HG02870 (cell line): Measurements from ENCODE around the gene IL1F10.

Experiments used
- ATAC-seq: cut with Tn5 transposase; IDR thresholded peaks from one replicate; pipeline ENCODE4 v1.9.1; 2021; ENCODE audit warnings: mild to moderate bottlenecking, moderate library complexity; ENCODE audit not compliant: unreplicated experiment

IL1F10 gene

DNA sequence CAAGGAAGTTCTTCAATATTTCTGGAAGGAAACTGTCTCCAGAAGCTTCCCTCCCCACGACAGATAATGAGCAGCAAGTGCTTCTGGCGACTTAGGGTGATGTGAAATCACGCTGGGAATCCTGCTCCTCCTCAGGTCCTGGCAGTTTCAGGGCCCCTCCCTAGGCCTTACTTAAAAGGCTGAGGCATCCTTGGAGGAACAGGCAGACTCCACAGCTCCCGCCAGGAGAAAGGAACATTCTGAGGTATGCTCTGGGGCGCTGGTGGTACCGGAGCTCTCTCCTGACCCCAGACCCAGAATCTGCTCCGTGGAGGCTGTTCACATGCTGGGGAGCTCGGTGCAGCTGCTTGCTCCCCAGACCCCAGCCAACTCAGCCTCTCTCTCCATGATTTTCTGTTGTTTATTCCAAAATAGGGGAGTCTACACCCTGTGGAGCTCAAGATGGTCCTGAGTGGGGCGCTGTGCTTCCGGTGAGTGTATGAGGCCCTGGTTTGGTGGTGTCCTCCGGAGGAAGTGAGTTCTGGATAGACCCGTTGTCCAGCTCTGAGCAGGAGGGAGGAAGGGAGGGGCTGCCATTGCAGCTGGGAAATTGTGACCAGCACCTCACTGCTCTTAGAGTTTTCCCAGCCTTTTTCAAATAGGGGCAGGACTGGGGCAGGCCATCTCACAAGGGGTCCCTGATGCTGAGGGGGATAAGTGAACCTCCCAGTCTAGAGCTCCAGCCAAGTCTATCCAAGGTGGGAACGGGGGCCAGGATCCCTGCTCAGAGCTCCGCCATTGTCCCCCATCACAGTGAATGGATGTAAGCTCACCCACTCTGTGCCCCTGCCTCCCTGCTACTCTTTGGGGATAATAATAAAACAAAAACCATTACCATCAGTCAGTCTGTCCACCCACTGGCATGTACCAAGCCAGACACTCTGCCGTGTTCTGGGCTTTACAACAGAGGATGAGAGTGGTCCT, 8.5 kb upstream of the IL1F10 start, which contains the start of gene IL36RN:
Gene IL36RN (plus strand): TSS at position 201 of the 963 bp plus-strand sequence. CDS start 241 bp downstream, at position 442.
- no peak for ATAC-seq

DNA sequence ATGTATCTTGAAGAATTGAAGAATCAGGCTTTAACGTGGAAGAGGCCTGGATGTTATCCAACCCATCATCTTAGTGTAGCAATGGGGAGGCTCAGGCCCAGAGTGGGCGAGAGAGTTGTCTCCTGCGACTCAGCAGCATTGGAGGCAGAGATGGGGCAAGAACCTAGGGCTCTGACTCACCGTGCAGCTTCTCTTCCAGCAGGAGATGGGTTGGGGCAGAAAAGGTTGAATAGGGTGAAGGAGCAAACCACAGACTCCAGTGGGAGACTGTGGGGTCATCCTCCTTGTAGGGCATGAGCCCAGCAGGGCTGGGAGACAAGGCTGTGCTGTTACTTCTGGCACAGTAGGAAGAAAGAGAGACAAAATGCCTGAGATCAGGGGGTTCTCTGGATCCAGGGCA, 7.4 kb upstream of the IL1F10 start:
- no peak for ATAC-seq

DNA sequence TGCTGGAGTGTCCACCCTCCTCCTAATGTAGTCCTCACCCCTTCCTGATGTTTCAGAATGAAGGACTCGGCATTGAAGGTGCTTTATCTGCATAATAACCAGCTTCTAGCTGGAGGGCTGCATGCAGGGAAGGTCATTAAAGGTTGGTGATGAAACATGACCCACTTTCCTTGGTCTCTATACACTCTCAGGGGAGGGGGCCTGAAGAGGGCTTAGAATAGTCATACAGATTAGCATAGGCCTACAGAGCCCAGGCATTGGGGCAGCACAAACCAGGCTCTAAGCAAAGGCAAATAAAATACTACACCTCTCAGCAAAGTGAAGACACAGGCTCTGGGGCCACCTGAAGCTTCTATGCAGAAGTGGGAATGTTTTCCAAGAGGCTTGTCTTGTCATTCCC, 7.0 kb upstream of the IL1F10 start:
- ATAC-seq = no peak

DNA sequence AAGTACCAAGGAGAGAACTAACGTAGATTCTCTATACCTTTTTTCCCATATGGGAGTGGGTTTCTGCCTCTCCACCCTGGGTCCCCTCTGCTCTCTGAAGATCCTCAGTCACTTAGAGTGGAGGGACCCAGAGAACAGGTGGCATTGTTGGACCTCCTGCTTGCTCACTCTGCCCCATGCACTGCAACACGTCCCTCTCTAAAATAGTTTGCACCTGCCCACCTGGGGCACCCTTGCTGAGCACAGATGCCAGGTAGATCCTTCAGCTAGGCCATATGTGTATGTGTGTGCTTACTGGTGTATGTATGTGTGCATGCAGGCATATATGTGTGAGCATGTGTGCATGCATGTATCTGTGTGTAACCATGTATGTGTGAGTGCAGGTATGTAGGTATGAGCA, 6.5 kb upstream of the IL1F10 start:
- no peak for ATAC-seq

DNA sequence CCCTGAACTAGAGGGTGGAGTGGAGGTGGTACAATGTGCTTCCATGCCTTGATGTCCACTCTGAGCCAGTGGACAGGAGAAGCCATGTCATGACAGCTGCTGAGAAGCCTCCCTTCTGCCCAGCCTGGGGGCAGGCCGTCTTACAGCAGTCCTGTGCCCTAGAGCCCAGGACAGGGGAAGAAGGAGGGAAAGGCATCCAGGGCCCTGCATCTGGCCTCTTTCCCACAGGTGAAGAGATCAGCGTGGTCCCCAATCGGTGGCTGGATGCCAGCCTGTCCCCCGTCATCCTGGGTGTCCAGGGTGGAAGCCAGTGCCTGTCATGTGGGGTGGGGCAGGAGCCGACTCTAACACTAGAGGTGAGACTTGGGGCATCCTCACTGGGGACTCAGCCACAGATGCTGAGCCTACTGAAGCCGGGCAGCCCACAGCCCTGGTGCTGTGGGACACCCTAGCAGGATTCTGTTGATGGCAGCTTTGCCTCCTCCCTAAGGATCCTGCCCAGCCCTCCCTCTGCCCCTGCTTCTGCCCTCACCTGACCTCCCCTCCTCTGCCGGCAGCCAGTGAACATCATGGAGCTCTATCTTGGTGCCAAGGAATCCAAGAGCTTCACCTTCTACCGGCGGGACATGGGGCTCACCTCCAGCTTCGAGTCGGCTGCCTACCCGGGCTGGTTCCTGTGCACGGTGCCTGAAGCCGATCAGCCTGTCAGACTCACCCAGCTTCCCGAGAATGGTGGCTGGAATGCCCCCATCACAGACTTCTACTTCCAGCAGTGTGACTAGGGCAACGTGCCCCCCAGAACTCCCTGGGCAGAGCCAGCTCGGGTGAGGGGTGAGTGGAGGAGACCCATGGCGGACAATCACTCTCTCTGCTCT, 5.6 kb upstream of the IL1F10 start:
- ATAC-seq = no peak

DNA sequence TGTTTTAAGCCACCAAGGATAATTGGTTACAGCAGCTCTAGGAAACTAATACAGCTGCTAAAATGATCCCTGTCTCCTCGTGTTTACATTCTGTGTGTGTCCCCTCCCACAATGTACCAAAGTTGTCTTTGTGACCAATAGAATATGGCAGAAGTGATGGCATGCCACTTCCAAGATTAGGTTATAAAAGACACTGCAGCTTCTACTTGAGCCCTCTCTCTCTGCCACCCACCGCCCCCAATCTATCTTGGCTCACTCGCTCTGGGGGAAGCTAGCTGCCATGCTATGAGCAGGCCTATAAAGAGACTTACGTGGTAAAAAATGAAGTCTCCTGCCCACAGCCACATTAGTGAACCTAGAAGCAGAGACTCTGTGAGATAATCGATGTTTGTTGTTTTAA, 3.5 kb upstream of the IL1F10 start:
- no peak for ATAC-seq

DNA sequence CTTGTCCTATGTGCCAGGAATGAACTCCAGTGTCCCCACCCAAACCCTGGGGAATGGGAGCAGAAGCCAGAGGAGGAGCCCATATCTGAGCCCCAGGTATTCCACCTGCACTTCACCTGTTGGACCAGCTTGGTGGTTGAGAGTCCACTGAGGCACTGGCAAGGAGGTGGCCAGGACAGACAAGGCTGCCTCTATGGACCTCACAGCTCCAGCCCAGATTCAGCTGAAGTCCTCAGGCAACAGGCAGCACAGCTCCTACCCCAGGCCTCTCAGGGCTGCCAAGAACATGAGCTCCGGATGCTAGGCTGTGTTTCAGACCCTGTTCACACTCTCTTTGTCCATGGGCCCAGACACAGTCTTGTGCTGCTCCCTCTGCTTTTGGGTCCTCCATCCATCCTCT, 2.9 kb upstream of the IL1F10 start:
- no peak for ATAC-seq

DNA sequence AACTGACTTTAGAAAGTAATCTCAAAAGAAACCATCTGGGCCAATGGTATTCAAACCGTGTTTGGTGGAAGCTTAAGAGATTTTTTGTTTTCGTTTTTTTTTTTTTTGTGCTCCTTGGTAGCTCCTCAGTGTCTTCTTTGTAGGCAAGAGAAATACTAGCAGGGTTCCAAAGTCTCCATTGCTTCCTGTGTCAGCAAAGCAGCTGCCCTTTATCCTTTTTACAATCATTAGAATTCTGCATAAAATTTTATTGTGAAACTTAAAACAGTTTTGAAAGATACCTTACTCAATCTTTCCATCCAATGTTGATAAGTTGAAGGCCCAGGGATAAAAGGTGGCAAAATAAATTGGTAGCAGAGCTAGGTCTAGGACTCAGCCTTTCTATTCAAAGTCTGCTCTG, 479 bp downstream of the IL1F10 start:
- no peak for ATAC-seq

DNA sequence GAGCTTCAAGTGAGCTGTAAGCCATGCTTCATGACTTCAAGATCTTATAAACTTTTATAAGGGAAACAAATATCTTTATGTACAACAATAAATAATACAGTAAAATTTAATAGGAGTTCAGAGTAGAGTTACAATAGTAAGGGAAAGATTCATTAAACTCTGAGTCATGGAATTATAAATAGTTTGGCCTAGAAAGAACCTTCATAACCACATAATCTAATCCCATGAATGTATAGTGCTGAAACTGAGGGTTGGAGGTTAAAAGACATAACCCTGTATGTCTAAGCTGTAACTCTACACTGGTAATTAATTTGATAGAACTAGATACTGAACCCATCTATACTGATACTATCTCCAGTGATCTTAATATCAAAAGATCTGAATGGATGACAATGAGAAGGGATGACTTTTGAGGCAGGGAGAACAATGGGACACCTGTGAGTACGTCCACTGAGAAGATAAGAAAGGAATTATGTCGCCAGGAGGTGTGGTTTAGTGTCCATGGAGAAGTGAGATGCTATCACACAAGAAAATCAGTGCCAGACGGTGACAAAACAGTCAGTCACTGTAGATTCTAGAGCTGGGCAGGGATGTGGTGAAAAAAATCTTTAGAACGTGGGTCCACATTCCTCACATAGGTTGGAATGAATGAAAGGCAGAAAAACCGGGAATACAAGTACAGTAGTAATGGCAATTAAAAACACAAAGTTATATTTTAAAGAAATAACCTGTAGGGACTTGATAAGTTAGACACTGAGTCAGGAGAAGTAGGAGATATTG, 1.1 kb downstream of the IL1F10 start:
- ATAC-seq = no peak

DNA sequence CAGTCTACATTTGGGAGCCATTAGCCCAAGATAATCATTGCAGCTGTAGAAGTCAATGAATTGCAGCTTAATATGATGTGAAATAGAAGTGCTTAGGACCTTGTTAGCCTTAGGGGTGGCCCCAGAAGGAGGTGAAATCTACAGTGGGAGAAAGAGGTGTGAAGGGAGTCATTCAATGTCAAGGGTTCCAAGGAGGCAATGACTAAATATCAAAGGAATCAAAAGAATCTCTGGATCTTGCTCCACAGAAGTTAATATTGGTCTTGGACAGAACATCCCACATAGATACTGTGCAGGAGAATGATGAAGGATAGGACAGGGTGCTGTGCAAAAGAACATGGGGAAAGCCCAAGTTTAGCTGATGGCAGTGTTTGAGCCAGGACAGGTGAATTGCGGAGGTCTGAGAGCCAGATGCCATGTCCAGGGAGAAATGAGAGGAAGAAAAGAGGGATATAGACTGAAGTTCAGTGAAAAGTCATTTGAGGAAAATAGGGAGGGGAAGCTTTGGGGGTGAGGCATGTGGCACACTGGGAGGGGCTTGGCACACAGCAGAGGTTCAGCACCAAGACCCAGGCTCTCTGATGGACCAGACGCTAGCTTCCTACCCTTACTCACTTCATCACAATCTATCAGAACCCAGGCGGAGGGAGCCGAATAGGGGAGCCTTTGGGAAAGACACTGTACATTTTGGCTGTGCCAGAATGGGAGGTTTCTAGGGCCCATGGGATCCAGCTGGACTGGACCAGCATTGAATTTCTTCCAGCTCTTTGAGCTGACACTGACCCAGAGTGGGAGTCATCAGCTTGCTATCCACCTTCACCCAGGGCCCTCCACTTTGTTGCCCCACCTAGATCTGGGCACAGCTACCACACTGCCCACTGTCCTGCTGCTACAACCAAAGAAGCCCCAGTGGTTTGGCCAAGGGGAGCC, 2.2 kb downstream of the IL1F10 start:
- no peak for ATAC-seq

DNA sequence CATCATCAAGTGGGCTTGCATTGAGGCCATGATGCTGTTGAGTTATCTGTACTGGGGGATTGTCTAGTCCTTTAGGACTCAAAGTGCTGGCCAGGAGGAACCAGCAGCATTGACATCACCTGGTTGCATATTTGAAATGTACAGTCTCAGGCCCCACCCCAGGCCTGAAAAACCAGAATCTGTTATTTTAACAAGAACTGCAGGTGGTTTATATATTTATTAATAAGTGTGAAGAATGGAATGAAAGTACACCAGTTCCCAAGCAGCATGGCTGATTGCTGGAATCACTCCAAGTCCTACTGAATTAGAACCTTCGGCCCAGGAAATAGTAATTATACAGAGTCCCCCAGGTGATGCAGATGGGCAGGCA, 2.8 kb downstream of the IL1F10 start:
- ATAC-seq = no peak

DNA sequence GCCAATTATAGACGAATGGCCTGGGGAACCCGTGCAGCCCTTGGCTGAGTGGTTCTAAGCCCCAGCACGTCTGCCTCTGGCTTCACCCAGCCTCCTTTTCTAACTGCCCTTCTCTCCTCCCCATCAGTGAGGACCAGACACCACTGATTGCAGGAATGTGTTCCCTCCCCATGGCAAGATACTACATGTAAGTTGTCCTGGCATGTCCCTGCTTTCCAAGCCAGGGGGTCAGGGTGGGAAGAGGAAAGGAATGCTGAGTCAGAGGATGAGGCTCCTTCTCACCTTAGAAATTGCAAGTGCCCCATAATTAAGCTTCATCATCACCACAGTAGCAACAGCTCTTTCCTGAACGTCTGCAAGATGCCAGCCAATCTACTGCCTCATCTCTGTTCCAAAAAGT, 4.8 kb downstream of the IL1F10 start:
- ATAC-seq = no peak

DNA sequence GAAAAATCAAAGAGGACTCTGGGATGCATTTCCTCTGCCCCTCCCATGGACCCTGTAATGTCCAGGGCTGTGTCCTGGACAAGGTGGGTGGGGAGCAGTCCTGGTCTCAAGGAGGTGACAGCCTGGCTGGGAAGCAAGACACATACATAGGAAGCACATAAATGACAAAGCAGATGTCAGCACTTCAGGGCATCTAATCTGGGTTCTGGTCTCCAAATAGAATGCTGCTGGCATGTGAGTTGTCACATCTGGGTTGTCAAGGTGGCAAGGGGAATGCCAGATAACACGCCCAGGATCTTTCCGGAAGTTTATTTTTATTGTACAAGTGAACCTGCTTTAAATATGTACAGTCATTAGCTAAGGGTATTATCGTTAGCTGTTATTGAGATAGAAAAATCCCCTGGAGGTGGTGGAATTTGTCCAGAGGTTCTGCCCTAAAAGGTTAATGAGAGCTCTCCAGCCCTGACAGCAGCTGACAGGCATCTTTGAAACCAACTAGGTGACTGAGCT, 5.6 kb downstream of the IL1F10 start:
- no peak for ATAC-seq

DNA sequence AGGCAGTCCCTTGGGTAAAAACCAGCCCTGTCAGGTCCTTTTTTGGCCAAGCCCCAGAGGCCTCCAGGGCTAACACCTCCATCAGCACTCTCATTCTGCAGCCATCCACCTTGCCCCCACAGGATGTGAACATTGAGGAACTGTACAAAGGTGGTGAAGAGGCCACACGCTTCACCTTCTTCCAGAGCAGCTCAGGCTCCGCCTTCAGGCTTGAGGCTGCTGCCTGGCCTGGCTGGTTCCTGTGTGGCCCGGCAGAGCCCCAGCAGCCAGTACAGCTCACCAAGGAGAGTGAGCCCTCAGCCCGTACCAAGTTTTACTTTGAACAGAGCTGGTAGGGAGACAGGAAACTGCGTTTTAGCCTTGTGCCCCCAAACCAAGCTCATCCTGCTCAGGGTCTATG, 7.3 kb downstream of the IL1F10 start:
- no peak for ATAC-seq

DNA sequence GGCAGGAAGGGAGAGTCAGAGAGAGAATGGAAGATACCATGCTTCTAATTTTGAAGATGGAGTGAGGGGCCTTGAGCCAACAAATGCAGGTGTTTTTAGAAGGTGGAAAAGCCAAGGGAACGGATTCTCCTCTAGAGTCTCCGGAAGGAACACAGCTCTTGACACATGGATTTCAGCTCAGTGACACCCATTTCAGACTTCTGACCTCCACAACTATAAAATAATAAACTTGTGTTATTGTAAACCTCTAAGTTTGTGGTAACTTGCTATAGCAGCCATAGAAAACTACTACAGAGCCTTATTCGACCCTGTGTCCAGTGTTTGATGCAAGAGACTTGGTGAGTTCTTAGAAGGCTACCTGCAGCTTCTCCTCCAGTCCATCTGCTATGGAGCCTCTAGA, 7.8 kb downstream of the IL1F10 start:
- no peak for ATAC-seq

DNA sequence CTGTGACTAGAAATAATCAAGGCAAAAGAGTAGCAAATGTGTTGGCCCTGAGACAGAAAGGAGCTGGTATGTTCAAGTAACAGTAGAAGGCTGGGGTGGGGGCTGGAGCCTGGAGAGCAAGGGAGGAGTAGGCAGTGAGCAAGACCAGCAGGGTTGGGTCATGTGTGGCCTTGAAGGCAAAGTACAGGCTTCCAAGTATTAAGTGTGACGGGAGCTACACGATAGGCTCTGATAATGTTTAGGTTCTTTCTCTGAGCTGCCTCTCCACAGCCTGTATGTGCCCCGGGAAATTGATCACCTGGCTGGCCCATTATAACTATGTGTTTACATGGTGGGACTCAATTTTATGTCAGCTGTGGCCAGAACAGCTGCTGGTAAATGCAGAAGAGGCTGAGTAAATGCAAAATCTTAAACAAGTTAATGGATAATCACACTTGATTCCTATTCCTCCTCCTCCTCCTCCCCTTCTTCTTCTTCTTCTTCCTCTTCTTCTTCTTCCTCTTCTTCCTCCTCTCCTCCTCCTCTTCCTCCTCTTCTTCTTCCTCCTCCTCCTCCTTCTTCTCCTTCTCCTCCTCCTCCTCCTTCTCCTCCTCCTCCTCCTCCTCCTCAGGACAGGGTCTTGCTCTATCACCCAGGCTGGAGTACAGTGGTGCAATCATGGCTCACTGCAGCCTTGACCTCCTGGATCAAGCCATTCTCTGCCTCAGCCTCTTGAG, 9.3 kb downstream of the IL1F10 start:
- ATAC-seq = no peak

DNA sequence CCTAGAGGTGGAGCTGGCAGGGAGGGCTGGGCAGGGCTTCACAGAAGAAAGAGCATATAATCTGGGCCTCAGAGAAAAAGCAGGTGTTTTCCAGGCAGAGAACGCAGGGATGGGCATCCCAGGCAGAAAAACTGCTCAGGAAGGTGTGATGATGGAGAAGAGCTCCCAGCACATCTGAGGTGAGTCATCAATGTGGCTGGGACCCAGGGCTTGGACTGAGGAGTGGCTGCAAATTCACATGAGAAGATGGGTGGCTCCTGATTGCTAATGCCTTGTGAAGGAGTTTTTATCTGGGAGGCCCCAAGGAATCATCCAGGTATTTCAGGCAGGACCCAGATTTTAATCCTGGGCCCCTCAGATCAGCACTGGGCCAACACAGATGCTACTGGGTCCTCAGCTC, 10.2 kb downstream of the IL1F10 start:
- no peak for ATAC-seq

DNA sequence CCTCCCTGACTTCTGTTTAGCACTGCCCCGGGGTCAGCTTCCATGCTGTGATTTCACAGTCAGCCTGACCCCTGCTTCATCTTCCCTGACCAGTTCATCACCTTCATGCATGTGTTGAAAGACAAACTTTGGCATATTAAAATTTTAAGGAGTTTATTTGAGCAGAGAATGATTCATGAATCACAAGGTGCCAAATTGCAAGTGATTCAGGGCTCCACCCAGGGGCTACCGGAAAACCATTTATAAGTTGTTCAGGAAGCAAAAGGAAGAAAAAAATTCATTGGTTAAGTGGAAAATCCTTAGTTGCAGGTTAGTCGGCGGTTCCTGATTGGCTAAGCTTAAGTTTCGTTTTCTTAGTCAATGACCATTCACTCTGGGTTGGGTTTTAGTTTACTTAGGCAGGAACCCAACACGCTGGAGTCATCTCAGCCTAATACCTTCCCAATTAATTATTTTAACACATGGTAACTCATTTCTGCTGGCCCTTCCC, 10.6 kb downstream of the IL1F10 start:
- ATAC-seq = no peak

DNA sequence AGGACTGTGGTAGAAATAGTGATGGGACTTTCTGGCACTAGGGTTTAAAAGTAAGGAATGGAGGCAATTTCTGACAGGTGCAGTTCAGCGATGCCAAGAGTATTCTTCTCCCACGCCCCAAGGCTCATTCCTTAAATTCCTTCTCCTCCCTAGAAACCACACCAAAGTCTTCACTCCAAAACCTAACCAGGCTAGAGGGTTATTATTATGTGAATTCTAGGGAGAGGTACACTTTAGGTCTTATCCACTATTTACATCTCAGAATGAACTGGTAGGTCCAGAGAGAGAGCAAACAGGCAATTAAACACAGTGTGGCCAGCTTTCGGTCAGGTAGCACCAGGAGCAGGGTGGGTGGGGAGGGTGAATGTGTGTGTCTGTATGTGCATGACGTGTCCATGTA, 11.4 kb downstream of the IL1F10 start:
- ATAC-seq = no peak
